ENCODE results near the gene ZNF689. TPM values are rescaled to one million over a fixed set of nuclear protein-coding genes. Genes with fewer than 3 reads are reported as not detected.
A peak's percentile ranks its signal among the peaks of the same experiment; 100 is the strongest.
"Not testable (repeated sequence)": the region's sequence is repeated elsewhere in the genome, so short reads cannot be mapped to it uniquely, and the experiment has no call there.

Gene ZNF689
- total RNA-seq, 1 donor from 2014 or later, result 7.1 TPM

- ATAC-seq (no peak), DNase-seq (ENCODE audit: low spot score) (no peak)
- intact Hi-C loops (cut with DNase I), result loop anchor here (5.0 kb wide), 1 partner anchor 613 kb away; the partner anchor contains the start of gene PYDC1
Observed at GRCh38 chr16:30604316-30604947, 5.8 kb downstream of the ZNF689 start.

DNA sequence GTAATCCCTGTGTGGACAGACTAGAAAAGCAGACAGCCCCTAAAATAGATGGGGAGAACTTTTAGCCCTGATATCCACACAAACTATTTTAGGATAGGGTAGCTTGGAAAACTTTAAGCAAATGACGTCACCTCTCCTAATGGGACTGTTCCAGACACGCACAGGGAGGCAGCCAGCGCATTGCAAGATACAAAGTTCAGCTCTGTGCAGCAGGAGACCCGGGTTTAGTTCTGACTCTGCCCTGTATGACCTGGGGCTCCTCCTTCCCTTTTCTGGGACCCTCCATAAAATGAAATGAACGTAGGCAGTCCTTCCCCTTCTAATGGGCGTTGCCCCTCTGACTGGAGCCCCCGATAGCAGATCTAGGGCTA, 6.3 kb downstream of the ZNF689 start:
- no peak for DNase-seq (ENCODE audit: low spot score)
- intact Hi-C loops (cut with DNase I), result loop anchor here (5.0 kb wide), 1 partner anchor 613 kb away; the partner anchor contains the start of gene PYDC1
- ATAC-seq, result no peak

DNA sequence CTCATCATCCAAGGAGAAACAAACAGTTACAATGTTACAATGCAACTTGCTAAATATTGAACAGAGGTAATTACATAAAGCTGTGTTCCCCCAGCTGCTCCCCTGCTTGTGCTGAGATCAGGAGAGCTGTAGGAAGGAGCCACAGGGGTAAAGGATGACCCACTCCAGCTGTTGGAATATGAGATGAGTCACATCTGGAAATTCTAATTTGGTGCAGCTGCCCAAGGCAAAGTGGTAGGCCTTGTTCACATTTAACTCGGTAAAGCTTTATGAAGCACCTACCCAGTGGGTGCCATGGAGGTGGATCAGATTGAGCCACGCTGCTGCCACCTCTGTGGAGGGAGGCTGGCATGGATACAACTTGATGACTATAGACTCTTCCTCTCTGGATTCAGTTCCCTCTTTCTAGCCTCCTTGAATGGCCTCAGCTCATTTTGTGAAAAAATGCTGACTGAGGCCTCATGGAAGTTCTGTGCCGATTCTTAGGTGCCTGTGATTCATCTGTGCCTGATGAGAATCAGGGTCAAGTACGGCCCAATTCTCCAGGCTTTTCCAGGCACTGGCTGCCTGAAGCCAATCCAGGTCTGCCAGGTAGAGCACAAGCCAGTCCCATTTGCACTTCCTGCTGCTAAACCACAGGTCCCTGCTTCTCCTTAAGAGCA, 7.4 kb downstream of the ZNF689 start:
- ATAC-seq (peak; percentile 45), DNase-seq (ENCODE audit: low spot score) (no peak)
- intact Hi-C loops (cut with DNase I), result loop anchor here (5.0 kb wide), 1 partner anchor 615 kb away; the partner anchor contains the start of gene PYDC1

GRCh38 chr16:30601966-30602365, 8.2 kb downstream of the ZNF689 start:
- ATAC-seq, result no peak
- intact Hi-C loops (cut with DNase I), result loop anchor here (5.0 kb wide), 1 partner anchor 615 kb away; the partner anchor contains the start of gene PYDC1
- DNase-seq (ENCODE audit: low spot score), result no peak

GRCh38 chr16:30600929-30601328, 9.3 kb downstream of the ZNF689 start:
- no peak for ATAC-seq
- intact Hi-C loops (cut with DNase I), result loop anchor here (5.0 kb wide), 1 partner anchor 616 kb away; the partner anchor contains the start of gene PYDC1

GRCh38 chr16:30600215-30600614, 10.0 kb downstream of the ZNF689 start:
- intact Hi-C loops (cut with DNase I), result loop anchor here (5.0 kb wide), 1 partner anchor 617 kb away; the partner anchor contains the start of gene PYDC1
- no peak for ATAC-seq
- no peak for DNase-seq (ENCODE audit: low spot score)

More at GRCh38 chr16:30600929-30601328, 9.3 kb downstream of the ZNF689 start:
- DNase-seq (ENCODE audit: low spot score), result no peak

DNA sequence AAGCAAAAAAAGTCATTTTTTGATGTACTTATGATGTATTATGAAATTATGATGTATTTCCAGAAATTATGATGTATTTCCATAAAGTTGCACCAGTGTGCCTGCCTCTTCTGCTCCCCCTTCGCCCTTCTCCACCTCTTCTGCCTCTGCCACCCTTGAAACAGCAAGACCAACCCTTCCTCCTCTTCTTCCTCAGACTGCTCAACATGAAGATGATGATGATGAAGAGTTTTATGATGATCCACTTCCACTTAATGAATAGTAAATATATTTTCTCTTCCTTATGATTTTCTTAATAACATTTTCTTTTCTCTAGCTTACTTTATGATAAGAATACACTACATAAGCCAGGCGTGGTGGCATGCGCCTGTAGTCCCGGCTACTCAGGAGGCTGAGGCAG, 17.3 kb downstream of the ZNF689 start:
- intact Hi-C loops (cut with DNase I), result no loop called here
- DNase-seq (ENCODE audit: low spot score), result no peak
- no peak for ATAC-seq

DNA sequence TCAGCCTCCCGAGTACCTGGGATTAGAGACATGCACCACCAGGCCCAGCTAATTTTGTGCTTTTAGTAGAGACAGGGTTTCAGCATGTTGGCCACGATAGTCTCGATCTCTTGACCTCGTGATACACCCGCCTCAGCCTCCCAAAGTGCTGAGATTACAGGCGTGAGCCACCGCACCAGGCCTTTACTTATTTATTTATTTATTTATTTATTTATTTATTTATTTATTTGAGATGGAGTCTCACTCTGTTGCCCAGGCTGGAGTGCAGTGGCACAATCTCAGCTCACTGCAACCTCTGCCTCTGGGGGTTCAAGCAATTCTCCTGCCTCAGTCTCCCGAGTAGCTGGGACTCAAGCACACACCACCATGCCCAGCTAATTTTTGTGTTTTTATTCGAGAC, 19.3 kb downstream of the ZNF689 start:
- ATAC-seq; DNase-seq (ENCODE audit: low spot score); intact Hi-C loops (cut with DNase I): not testable (repeated sequence)

- ATAC-seq; DNase-seq (ENCODE audit: low spot score); intact Hi-C loops (cut with DNase I): not testable (repeated sequence)
Observed at GRCh38 chr16:30589582-30589981, 20.6 kb downstream of the ZNF689 start.

GRCh38 chr16:30588651-30589050, 21.5 kb downstream of the ZNF689 start:
- DNase-seq (ENCODE audit: low spot score) (no peak), ATAC-seq (no peak)
- intact Hi-C loops (cut with DNase I), result no loop called here

DNA sequence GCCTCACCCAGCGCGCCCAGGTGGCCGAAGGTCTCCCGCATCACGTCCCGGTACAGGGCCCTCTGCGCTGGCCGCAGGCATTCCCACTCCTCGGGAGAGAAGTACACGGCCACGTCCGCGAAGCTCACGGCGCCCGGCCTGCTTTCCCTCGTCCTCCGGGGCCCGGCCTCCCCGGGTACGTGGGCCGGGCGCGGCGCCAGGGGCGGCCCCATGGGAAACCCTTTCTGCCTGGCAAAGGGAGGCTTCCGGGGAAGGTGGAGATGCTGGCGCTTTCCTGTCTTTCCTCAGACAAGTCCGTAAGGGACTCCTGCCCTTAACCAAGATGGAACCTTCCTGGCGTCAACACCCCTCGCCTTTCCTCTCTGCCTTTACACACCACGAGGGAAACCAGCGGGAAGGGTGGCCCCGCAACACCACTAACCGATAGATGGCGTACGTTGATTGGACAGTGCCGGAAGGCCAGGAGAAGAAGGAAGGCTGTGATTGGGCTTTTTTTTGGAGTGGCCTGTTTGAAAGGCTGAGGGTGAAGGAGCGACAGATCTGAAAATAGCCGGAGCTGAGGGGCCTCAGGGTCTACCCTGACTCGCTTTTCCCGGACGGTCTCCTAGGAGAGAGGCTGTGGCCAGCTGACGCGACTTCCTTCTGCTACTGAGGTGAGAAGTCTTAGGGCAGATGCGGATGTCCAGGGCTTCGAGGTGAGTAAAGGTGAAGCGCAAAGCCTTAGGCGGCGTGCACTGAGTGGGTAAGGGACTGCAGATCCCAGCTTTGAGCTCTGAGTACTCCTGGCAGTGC, 24.6 kb downstream of the ZNF689 start, which contains the start of gene ZNF785:
Gene ZNF785, minus strand, starts transcription at position 298 of the 792 bp plus-strand sequence. Its CDS starts 86 bp downstream, at position 212.
- DNase-seq (ENCODE audit: low spot score) (peak; percentile 97), ATAC-seq (peak; percentile 99)
- intact Hi-C loops (cut with DNase I), result no loop called here

DNA sequence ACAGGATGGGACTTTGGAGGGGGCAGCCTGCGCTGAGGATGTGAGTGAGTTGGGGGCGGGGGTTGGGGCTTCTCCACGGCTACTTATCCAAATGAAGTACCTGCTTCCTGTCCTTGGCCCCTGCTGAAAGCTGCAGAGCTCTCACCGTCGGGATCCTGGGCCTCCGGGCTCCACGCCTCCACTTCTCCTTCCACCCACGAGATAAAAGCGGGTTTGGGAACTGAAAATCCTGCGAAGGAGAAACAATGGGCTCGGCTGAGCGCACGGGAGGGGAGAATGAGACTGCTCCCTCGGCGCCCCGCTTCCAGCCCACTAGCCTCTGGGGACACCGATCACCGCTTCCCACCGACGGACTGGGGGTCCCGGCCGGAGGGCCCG, 25.2 kb downstream of the ZNF689 start:
- DNase-seq (ENCODE audit: low spot score), result no peak
- intact Hi-C loops (cut with DNase I), result no loop called here
- ATAC-seq, result no peak

DNA sequence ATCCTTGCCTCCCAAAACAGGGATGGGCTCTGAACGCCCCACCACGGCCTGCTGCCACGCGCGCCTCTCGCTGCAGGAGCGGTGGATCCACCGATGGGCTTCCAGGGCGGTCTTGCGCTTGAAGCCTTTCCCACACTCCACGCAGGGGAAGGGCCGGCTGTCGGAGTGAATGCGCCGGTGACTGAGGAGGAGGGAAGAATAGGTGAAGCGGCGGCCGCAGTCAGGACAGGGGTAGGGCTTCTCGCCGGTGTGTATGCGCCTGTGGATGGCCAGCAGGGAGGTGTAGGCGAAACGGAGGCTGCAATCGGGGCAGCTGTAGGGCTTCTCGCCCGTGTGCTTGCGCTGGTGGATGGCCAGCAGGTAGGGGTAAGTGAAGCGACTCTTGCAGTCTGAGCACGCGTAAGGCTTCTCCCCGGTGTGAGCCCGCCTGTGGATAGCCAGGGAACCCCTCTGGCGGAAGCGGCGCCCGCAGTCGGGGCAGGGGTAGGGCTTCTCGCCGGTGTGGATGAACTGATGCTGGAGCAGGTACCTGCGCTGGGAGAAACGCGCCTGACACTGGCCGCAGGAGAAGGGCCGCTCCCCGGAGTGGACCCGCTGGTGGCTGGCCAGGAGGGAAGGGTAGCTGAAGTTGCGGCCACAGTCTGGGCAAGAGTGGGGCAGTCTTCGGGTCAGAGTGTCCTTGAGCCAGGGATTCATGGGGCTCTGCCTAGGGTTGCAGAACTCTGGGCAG, 27.4 kb downstream of the ZNF689 start:
- intact Hi-C loops (cut with DNase I), result no loop called here
- DNase-seq (ENCODE audit: low spot score) (peak; percentile 54), ATAC-seq (no peak)

DNA sequence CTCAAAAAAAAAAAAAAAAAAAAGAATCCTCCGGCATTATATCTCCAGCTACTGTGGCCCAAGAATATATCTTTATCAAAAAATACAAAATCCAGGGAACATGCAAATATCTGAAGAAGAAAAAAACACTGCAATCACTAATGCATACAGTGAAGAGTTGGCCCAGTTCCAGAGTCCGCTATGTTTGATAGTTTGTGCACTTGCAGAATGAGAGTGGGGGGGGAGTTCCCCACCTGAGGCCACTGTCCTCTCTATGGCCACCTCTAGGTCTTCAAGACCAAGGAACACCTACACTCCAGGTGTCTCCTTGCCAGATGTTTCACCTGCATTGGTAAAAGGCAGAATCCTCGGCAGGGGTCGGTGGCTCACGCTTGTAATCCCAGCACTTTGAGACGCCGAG, 28.7 kb downstream of the ZNF689 start:
- DNase-seq (ENCODE audit: low spot score), result no peak
- intact Hi-C loops (cut with DNase I), result no loop called here
- no peak for ATAC-seq

- intact Hi-C loops (cut with DNase I), result no loop called here
- ATAC-seq, result no peak
- no peak for DNase-seq (ENCODE audit: low spot score)
Observed at GRCh38 chr16:30574678-30575077, 35.5 kb downstream of the ZNF689 start.

GRCh38 chr16:30571445-30572322, 38.5 kb downstream of the ZNF689 start, which contains the start of gene ZNF688:
Gene ZNF688 (minus strand): TSS chr16:30571714. CDS start chr16:30571629, 85 bp downstream.
- peak; percentile 97 for DNase-seq (ENCODE audit: low spot score)
- intact Hi-C loops (cut with DNase I), result no loop called here
- ATAC-seq, result peak; percentile 97

- intact Hi-C loops (cut with DNase I), result no loop called here
- DNase-seq (ENCODE audit: low spot score), result no peak
- peak; percentile 9 for ATAC-seq
Observed at GRCh38 chr16:30570636-30571444, 39.3 kb downstream of the ZNF689 start.
